Stimulated activated CD4-positive, alpha-beta T cell treated with anti-CD3 and anti-CD28 coated beads, Interleukin-2, amount 100 ng/mL, for 48 hours (primary cell): ENCODE data around the gene RAB37.

Experiments used
- DNase-seq, 2 donors: peaks; one replicate each; pipeline ENCODE4 v3.0.0-alpha.2; 2020

Gene RAB37

GRCh38 chr17:74736513-74737298 is at the start of gene RAB37:
Gene RAB37 (plus strand): TSS chr17:74737256. CDS start chr17:74737273, 17 bp downstream.
- no peak for DNase-seq

- DNase-seq: no peak
These were observed 49.2 kb upstream of the RAB37 start for GRCh38 chr17:74687886-74688285.

GRCh38 chr17:74690409-74690825 is 46.6 kb upstream of the RAB37 start:
- DNase-seq: no peak

GRCh38 chr17:74691151-74691550 is 45.9 kb upstream of the RAB37 start:
- no peak for DNase-seq

GRCh38 chr17:74694081-74694480 is 43.0 kb upstream of the RAB37 start:
- DNase-seq: no peak

GRCh38 chr17:74695629-74696028 is 41.4 kb upstream of the RAB37 start:
- DNase-seq: no peak

- no peak for DNase-seq
These were observed 39.5 kb upstream of the RAB37 start for GRCh38 chr17:74697515-74697914.

- no peak for DNase-seq
These were observed 39.0 kb upstream of the RAB37 start for GRCh38 chr17:74698069-74698468.

- no peak for DNase-seq
These were observed 37.8 kb upstream of the RAB37 start for GRCh38 chr17:74699236-74699635.

- no peak for DNase-seq
These were observed 34.8 kb upstream of the RAB37 start for GRCh38 chr17:74702116-74702871.

GRCh38 chr17:74703311-74703710 is 33.7 kb upstream of the RAB37 start:
- DNase-seq: no peak

GRCh38 chr17:74704544-74704943 is 32.5 kb upstream of the RAB37 start:
- DNase-seq: no peak

- DNase-seq: no peak
These were observed 25.8 kb upstream of the RAB37 start for GRCh38 chr17:74711058-74711824.

- DNase-seq: no peak
These were observed 24.8 kb upstream of the RAB37 start for GRCh38 chr17:74712301-74712700.

GRCh38 chr17:74712756-74713155 is 24.3 kb upstream of the RAB37 start, which contains the start of gene CD300LF:
Gene CD300LF (minus strand): TSS chr17:74712923. CDS start chr17:74712866, 57 bp downstream.
- no peak for DNase-seq

GRCh38 chr17:74713171-74713755 is 23.8 kb upstream of the RAB37 start:
- DNase-seq: no peak

- no peak for DNase-seq
These were observed 21.9 kb upstream of the RAB37 start for GRCh38 chr17:74715144-74715543.

- no peak for DNase-seq
These were observed 16.6 kb upstream of the RAB37 start for GRCh38 chr17:74720506-74720905.

GRCh38 chr17:74722782-74723181 is 14.3 kb upstream of the RAB37 start:
- no peak for DNase-seq

GRCh38 chr17:74723891-74724290 is 13.2 kb upstream of the RAB37 start:
- no peak for DNase-seq

- DNase-seq: no peak
These were observed 11.9 kb upstream of the RAB37 start for GRCh38 chr17:74725111-74725510.

GRCh38 chr17:74728033-74728701 is 8.9 kb upstream of the RAB37 start:
- no peak for DNase-seq
